HUES48 (cell line): Measurements from ENCODE around the gene MLLT10.

Experiments used
- H3K27ac ChIP-seq: one replicate; pipeline ENCODE4 v1.7.0; 2013; ENCODE audit warnings: low read depth, low read length, inconsistent platforms
- H3K27me3 ChIP-seq: 2 replicates; pipeline ENCODE4 v1.6.1; 2013; ENCODE audit warnings: mild to moderate bottlenecking, low read length; ENCODE audit not compliant: control insufficient read depth, insufficient read depth
- H3K36me3 ChIP-seq: 2 replicates; pipeline ENCODE4 v1.6.1; 2013; ENCODE audit warnings: low read length; ENCODE audit not compliant: control insufficient read depth, insufficient read depth
- H3K4me1 ChIP-seq: 2 replicates; pipeline ENCODE4 v1.6.1; 2013; ENCODE audit warnings: mild to moderate bottlenecking, low read length; ENCODE audit not compliant: control insufficient read depth, insufficient read depth
- H3K4me3 ChIP-seq: 2 replicates; pipeline ENCODE4 v1.5.1; 2013; ENCODE audit warnings: mild to moderate bottlenecking, low read depth, low read length
- H3K9ac ChIP-seq: 2 replicates; pipeline ENCODE4 v1.6.1; 2013; ENCODE audit warnings: mild to moderate bottlenecking, low read depth, low read length, moderate library complexity
- H3K9me3 ChIP-seq: 2 replicates; pipeline ENCODE4 v1.6.1; 2013; ENCODE audit warnings: low read length; ENCODE audit not compliant: control insufficient read depth, insufficient read depth

MLLT10 gene

DNA sequence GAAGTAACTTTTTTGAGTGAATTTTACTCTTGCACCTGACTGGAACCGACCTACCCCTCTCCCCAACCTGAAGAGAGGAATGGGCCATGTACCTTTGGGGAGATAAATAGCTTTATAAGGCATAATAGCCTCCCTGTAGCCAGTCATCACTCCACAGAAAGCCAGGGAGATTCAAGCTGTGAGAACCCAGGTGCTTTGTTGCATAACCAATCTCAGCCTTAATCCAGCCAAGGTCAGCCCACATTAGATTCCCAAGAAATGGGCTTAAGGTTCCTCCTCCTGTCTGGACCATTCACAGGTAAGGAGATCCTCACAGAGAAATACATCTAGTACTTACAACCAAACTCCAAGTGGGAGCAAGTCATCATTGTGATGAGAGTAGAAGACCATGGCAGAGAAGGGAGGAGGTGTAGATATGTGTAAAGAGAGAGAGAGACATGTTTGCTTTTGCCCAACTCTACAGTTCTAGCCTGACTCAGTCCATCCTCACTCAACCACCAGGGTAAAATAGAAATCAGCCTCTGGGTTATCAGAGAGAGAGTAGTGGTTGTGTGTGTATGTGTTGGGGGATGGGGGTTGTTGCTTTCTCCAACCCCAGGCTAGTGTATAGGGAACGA lies 32.2 kb upstream of the MLLT10 start:
- Histone ChIP-seq H3K36me3 (no peaks in the 10 kb centered on the region), H3K4me3 (peak overlapping the region; percentile 8; the same call in 1 of the 2 replicates), H3K27ac (peak overlapping the region; percentile 37), H3K4me1 (peaks cover 78% of the 10 kb centered on the region), H3K9me3 (no peaks in the 10 kb centered on the region), H3K27me3 (peaks cover 66% of the 10 kb centered on the region), H3K9ac (no peak overlapping the region)

DNA sequence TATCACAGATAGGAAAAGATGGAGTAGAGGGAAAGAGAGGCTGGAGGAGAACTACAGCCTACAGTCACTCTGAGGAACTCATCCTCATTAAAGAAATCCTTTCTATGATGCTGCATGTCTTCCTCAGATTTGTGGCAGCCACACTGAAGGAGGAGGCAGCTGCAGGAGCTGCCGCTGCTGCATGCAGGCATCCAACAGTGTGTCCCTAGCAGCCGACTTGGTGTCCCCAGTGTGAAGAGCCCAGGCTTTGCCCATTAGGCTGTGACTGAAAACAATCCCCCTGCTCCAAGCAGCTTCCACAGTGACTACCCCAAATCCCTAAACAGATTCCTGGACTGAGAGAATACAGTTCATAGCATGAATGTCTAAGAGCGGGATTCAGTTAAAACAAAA lies 31.7 kb upstream of the MLLT10 start:
- H3K27me3 ChIP-seq, result peaks cover 69% of the 10 kb centered on the region
- no peaks in the 10 kb centered on the region for H3K36me3 ChIP-seq
- no peak overlapping the region for H3K9ac ChIP-seq
- H3K4me3 ChIP-seq, result peak overlapping the region; percentile 8; the same call in 1 of the 2 replicates
- no peak overlapping the region for H3K27ac ChIP-seq
- peaks cover 82% of the 10 kb centered on the region for H3K4me1 ChIP-seq
- no peaks in the 10 kb centered on the region for H3K9me3 ChIP-seq

DNA sequence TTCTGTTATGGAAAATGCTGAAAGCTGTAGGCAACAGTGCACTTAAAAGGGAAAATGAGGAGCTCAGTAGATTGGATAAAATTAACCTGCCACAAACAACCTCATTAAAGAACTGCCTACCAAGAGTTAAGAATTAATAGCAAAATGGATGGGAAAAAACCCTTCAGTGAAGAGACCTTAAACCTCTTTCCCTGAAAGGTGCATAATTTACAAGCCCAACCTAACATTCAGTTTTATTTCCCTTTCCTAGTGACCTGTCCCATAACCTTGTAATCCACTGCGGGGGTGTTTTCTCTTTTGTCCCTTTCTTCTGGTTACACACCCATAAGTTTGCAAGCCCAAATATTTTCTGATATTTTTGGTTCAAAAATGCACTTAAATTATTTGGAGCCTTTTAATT lies 30.5 kb upstream of the MLLT10 start:
- H3K9me3 ChIP-seq, result no peaks in the 10 kb centered on the region
- H3K4me3 ChIP-seq, result no peak overlapping the region
- H3K27me3 ChIP-seq, result peaks cover 64% of the 10 kb centered on the region
- no peak overlapping the region for H3K27ac ChIP-seq
- no peak overlapping the region for H3K9ac ChIP-seq
- no peaks in the 10 kb centered on the region for H3K36me3 ChIP-seq
- peaks cover 76% of the 10 kb centered on the region for H3K4me1 ChIP-seq

DNA sequence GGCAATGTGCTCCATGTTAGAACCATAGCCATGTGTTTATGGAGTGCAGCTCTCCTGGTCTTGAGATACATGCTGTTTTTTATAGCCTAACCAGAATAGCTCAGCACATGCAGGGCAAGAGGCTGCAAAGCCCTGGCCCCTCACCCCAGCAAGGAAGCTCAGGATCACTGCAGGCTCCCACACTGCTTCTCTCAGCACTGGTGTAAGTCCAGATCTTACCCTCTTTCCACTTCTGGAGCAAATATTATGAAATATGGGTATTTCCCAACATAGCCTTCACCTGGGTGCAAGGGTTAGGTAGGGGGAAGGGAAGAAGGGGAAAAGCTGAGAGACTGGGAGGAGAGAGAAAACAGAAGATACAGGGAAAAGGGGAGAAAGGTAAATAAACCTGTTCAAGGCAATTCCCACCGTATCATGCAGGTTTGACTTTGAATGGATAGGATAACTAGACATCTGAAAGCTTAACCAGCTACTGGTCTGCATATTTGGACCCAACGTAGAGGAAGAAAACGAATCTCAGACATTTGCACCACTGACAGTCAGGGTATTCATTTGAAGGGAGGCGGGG lies 28.2 kb upstream of the MLLT10 start:
- H3K4me1 ChIP-seq, result peaks cover 72% of the 10 kb centered on the region

DNA sequence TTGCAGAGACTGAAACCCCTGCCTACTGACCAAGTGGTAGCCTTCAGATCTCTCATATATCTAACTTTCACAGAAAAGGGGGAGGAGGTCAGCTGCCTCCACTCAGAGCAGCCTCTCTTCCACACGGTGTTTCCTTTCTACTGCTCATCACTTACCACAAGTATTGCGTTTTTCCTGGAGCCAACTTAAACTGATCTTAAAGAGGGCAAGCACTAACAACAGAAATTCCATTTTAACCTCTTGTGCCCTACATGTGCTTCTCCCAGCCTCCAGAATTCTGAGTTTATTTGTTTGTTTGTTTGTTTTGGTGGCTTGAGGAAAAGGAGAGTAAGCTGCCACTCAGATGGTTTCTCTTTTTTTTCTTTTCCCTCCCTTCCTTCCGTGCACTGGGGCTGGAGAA lies 27.7 kb upstream of the MLLT10 start:
- Histone ChIP-seq H3K9me3 (no peaks in the 10 kb centered on the region), H3K4me1 (peaks cover 70% of the 10 kb centered on the region), H3K9ac (no peak overlapping the region), H3K36me3 (no peaks in the 10 kb centered on the region), H3K4me3 (peak overlapping the region; percentile 23; the same call in 1 of the 2 replicates), H3K27ac (no peak overlapping the region), H3K27me3 (peaks cover 43% of the 10 kb centered on the region)

More for the DNA sequence above, 28.2 kb upstream of the MLLT10 start:
- H3K9ac ChIP-seq, result no peak overlapping the region
- peaks cover 44% of the 10 kb centered on the region for H3K27me3 ChIP-seq
- no peaks in the 10 kb centered on the region for H3K9me3 ChIP-seq
- peak overlapping the region; percentile 4 for H3K27ac ChIP-seq
- H3K36me3 ChIP-seq, result no peaks in the 10 kb centered on the region
- H3K4me3 ChIP-seq, result peak overlapping the region; percentile 20; the same call in 1 of the 2 replicates

DNA sequence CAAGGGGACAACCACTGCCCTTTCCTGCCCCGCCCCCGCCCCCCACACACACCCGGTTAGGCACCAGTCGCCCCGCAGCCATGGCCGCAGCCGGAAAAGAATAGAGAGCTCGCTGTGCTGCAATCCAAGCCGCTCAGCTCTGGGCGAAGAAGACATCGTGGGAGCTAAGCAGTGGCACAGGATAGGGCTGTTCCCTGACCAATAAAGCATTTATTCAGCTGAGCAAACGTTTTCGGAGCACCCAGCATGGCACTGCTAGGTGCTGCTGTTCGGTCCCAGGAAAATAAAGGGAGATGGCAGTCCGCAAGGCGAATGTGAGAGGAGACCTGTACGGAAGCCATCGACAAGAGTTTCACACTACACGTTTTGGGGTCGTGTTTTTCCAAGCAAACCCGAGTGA lies 26.9 kb upstream of the MLLT10 start:
- H3K9ac ChIP-seq, result no peak overlapping the region
- H3K4me3 ChIP-seq, result peak overlapping the region; percentile 57

DNA sequence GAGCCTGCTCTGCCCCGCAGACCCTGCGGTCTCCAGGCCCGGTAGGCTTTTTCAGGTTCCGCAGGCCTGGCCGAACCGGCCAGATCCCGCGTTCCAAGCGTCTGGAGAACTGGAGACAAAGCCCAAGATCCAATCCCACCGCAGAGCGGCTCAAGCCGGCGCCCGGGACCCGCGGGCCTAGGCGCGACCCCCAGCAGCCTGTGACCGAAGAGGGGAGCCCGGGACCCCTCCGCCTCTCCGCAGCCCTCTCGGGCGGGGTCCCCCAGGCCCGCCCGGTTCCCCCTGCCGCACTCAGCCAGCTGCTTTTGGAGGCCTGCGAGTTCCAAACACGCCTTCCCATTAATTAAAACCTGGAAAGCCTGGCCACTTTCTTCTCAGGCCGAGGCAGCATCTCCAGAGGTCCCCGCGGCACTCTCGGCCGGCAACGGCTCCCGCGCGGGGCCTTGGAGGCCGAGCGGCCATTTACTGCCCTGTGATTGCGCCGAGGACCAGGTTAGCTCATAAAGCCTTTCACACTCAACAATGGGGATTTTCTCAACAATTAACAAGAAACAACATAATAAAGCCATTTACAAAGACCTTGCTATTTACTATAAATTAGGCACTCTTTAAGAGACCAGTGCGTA lies 25.2 kb upstream of the MLLT10 start:
- Histone ChIP-seq H3K9ac (peak overlapping the region; percentile 88), H3K4me1 (peaks cover 70% of the 10 kb centered on the region), H3K9me3 (no peaks in the 10 kb centered on the region), H3K27ac (peak overlapping the region; percentile 99), H3K4me3 (peak overlapping the region; percentile 57), H3K27me3 (peaks cover 32% of the 10 kb centered on the region), H3K36me3 (no peaks in the 10 kb centered on the region)

More for the DNA sequence above, 26.9 kb upstream of the MLLT10 start:
- no peaks in the 10 kb centered on the region for H3K9me3 ChIP-seq
- H3K27ac ChIP-seq, result no peak overlapping the region
- peaks cover 70% of the 10 kb centered on the region for H3K4me1 ChIP-seq
- H3K27me3 ChIP-seq, result peaks cover 43% of the 10 kb centered on the region
- no peaks in the 10 kb centered on the region for H3K36me3 ChIP-seq

DNA sequence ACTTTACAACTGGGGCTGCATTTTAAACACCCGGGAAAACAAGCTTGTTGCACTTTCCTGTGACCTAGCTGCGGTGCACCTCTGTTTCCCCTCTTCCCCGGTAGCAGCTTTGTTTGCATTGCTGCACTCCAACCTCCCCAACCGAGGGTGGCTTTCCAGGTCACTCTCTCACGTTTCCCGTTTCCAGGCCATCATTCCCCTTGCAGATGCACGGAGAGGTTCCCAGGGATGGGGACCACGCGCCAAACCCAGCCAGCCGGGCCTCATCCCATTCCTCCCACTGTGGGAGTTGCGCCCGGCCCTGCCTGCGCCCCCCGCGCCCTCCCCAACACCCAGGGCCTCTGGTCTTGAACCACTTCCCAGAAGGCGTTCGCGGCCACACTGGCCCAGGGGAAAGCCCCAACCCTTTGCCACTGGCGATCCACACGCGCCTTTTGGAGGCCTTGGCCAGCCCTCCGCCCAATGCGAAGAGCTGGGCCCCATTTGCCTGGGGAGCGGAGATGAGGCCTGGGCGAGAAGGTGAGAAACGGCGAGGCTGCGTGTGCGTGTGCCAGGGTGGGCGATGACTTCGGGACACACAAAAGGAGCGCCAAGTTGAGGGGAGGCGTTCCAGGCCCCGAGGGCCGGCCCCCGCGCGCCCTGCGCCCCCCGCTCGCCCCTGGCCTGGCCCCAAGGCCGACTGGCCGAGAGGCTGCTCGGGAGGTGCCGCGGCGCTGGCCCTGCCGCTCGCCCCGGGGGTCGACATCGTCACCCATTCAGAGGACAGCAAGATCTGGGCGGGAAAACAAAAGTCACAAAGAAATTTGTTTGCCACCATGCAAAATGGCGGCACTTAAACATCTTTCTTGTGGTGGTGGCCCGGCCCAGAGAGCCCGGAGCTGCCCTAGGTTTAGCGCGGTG lies 24.4 kb upstream of the MLLT10 start:
- H3K9ac ChIP-seq, result peak overlapping the region; percentile 88
- peaks cover 38% of the 10 kb centered on the region for H3K27me3 ChIP-seq
- peak overlapping the region; percentile 99 for H3K27ac ChIP-seq
- H3K36me3 ChIP-seq, result no peaks in the 10 kb centered on the region
- H3K4me1 ChIP-seq, result peaks cover 71% of the 10 kb centered on the region
- H3K4me3 ChIP-seq, result peak overlapping the region; percentile 57
- H3K9me3 ChIP-seq, result no peaks in the 10 kb centered on the region

DNA sequence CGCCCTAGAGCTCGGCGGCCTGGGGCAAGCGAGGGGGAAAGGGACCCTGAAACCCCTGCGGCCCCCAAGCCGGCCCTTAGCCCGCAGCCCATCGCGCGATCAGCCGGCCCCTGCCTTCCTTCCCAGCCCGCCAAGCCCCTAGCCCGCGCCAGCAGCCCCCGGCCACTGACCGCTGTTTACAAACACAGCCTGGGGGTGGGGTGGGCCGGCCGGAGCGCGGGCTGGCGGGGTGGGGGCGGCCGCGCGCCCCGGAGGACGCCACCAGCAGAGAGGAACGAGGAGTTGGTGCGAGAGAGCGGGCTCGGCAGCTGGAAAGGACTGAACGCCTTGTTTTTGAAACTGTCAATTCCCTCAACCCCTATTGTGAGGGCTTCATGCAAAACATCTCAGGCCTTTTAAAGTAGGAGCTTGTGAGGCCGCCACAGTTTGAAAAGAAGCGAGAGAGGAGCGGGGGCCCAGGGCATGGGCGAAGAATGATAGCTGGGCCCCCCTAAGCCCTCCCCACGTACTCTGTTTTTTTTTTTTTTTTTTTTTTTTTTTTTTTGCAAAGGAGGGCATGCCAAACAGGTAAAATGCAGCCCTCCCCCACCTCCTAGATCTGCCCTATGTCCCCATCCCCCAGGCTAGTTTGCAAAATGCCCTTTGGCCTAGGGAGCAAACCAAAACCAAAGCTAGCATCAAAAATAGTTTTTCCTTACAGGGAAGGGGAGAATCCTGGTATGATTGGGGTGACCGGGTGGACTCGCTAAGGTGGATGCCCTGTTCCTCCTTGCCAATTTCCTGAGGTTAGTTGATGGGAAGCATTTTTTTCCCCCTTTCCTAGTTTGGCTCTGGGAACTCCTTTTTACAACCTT lies 23.6 kb upstream of the MLLT10 start:
- no peaks in the 10 kb centered on the region for H3K36me3 ChIP-seq
- peak overlapping the region; percentile 99 for H3K27ac ChIP-seq
- H3K4me1 ChIP-seq, result peaks cover 74% of the 10 kb centered on the region
- H3K9ac ChIP-seq, result peak overlapping the region; percentile 88
- no peaks in the 10 kb centered on the region for H3K9me3 ChIP-seq
- H3K4me3 ChIP-seq, result peak overlapping the region; percentile 57
- H3K27me3 ChIP-seq, result peaks cover 39% of the 10 kb centered on the region

DNA sequence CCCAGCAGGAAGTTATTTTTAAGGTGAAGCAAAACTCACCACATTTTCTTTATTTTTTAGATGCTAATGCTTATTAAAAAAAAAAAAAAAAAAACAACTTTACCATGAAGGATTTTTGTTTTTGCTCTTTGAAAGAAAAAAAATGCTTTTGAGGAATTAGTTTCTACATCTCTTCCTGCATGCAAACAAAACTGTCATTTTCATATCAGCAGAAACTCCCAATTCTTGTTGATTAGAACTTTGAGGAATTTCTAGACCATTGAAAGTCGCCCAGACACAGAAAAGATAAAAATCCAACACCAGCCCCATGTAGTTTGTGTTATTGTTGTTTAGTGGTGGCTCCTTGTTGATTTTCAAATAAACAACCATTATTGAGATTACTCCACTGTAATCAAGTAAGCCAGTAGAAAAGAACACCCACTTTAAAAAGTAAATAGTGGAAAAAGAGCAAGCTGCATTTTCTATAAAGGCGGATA lies 22.9 kb upstream of the MLLT10 start:
- Histone ChIP-seq H3K36me3 (no peaks in the 10 kb centered on the region), H3K27ac (peak overlapping the region; percentile 99), H3K4me1 (peaks cover 73% of the 10 kb centered on the region), H3K27me3 (peaks cover 39% of the 10 kb centered on the region), H3K9ac (no peak overlapping the region), H3K4me3 (peak overlapping the region; percentile 57), H3K9me3 (no peaks in the 10 kb centered on the region)
